Tibial nerve (tissue), 4 donors: Measurements from ENCODE around the gene ITGA3.

Experiments
- CTCF ChIP-seq, 5 experiments: fragments of 200-600 bp in 3 of 5; fragments of 450-650 bp in 2 of 5; sonication (generic) in 3 of 5; IDR thresholded peaks; one replicate each; pipeline ENCODE4 v1.5.1; 2016 to 2019; ENCODE audit warnings: antibody characterized with exemption in 5 of 5, mild to moderate bottlenecking in 3 of 5, moderate library complexity in 2 of 5
- EP300 ChIP-seq, 2 donors: sonication (generic); formaldehyde crosslinking; IDR thresholded peaks; one replicate each; pipeline ENCODE4 v1.6.1; 2017; ENCODE audit warnings: antibody characterized with exemption in 2 of 2, mild to moderate bottlenecking in 1 of 2
- POLR2A ChIP-seq, 2 donors: fragments of 450-650 bp; IDR thresholded peaks; one replicate each; pipeline ENCODE4 v1.6.1; 2017; ENCODE audit warnings: antibody characterized with exemption in 2 of 2, mild to moderate bottlenecking in 2 of 2, moderate library complexity in 2 of 2

DNA sequence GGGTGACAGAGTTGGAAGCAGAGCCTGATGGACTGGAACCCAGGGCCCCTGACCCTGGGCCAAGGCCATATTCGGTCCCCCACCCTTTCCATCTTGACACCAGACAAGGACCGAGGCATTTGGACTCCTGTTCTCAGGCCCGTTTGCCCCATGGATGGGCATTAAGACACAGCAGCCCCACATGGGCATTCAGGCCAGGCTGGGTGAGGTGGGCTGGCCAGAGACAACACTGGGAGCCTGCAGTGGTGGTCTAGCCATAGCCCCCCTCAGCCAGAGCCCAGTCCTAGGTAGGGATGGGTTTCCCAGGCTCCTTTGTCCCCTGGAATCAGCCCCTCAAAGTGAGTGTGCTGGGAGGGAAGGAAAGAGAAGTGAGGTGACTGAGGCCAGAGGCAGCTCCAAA is 40.8 kb downstream of the ITGA3 start:
- TF ChIP-seq CTCF (IDR thresholded peaks at IDR 0.05) (no peak), POLR2A (IDR thresholded peaks at IDR 0.05) (no peak), EP300 (IDR thresholded peaks at IDR 0.05) (no peak)
